ENCODE measurements around the gene CDC42EP3.

The CDC42EP3 gene, protein sequence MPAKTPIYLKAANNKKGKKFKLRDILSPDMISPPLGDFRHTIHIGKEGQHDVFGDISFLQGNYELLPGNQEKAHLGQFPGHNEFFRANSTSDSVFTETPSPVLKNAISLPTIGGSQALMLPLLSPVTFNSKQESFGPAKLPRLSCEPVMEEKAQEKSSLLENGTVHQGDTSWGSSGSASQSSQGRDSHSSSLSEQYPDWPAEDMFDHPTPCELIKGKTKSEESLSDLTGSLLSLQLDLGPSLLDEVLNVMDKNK

DNA sequence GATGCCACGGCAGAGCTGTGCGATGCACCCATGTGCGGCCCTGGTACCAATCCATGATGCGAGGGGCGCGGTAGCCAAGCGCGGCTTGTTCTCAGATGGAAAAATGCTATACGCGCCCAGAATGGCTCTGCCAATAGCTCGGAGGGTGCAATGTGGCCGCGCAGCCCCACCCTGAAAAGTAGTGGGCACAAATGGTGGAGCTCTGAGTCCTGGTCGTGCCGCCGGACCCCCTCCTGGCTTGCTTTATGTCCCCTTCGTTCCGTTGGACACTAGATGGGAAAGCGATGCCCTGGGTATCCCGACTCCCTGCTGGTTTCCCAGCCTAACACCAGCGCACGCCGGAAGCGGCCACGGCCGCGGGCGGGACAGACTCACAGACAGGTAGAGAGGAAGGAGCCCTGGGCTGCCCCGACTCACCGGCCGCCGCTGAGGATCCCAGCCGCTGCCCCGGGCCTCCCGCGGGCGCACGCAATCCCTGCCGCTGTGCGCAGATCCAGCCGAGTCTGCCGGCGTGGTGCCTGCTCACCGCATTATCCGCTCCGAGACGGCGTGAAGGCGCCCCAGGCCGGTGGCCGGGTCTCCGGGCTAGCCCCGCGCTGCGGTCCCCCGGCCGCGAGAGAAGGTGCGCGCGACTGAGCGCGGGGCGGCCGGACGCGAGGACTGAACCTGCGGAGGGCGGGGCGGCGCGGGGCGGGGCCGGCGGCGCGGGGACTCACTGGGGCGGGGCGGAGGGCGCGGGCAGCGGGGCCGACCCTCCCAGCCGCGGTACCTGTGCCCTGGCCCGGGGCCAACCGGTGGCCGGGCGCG lies at the start of gene CDC42EP3:
Gene CDC42EP3, minus strand, starts transcription at position 634 of the 807 bp plus-strand sequence. CDS start 25,055 bp downstream, outside the sequence.
- DNase-seq = peak; percentile 66

DNA sequence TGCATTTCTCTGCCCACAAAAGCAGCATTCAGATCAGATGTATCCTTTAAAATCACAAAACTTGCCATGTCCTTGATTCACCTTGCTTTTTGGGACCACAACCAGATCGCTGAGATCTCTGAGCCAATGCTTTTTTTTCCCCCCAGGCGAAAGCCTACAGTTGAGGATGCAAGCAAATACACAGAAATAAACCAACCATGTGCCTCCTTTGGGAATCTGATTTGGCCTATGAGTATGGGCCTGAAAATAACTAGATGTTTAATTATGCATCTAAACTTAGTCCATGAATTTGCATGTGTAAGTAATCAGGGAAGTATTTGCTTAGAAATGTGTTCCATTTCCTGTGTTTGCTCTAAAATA lies 49.7 kb upstream of the CDC42EP3 start:
- no peak for DNase-seq

DNA sequence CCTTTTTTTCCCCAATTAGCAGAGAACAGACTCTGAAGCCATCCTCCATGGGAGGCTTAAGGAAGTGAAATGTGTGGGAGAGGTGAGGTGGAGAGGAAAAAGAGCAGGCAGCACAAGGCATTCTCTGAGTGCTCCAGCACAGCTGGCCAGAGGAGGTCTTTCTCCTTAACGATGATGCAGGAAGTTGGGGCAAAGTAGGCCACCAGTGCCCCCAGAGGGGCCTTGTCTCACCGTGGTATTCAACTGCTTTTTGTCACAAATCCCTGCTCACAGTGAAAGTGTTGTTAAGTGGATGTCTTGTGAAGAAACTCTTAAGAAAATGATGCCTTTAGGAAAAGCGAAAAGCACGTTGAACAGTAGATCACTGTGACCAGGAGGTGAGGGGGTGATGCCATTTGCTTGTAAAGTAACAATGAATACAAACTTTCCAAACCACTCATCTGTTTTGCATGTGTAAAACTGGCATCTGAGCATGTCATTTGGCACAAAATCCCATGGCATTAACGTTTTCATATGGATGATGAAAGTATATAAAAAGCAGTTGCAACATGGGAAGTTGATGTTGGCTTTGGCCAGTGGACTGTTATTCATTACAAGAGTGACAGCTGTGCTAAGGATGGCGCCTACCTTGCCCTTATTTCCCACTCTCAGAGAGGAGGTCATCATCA lies 49.2 kb upstream of the CDC42EP3 start:
- no peak for DNase-seq

DNA sequence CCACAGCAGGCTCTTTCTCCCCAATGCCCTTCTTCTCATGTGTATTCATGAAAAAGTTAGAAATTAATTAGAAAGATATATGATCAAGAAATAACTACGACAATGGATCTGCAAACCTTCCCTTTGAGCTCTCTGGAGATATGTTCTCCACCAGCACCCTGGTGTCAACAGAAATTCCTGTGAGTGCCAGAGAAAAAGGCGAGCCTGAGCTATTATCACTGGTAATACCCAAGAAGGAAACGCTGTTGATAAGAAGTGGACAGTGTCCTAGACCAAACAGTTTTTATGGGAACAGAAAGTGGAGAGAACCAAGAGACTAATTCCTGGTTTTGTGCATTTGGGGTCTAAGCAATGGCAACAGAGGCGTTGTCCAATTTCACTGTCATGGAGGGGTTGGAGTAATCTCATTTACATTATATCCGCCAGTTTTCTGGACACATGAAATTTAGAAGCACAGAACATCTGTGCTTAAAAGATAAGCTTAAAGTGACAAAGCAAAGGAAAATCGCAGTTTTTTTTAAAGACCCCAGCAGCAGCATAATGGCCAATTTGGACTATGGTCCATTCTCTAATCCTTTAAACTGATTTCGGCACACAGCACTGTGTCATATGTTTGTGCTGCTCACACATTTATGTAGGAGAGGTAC lies 47.2 kb upstream of the CDC42EP3 start:
- DNase-seq = no peak

DNA sequence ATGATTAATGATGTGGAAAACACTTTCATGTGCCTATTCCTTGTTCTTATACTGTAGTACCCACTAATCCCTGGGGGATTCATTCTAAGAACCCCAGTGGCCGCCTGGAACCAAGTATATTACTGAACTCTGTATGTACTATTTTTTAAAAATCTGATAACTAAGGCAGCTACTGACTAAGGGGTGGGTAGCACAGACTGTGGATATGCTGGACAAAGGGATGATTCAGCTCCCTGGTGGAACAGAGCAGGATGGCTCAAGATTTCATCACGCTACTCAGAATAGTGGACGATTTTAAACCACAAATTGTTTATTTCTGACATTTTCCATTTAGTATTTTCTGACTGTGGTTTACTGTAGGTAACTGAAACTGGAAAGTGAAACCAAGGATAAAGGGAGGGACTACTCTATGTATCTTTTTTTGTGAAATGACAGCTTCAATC lies 41.8 kb upstream of the CDC42EP3 start:
- DNase-seq = no peak

DNA sequence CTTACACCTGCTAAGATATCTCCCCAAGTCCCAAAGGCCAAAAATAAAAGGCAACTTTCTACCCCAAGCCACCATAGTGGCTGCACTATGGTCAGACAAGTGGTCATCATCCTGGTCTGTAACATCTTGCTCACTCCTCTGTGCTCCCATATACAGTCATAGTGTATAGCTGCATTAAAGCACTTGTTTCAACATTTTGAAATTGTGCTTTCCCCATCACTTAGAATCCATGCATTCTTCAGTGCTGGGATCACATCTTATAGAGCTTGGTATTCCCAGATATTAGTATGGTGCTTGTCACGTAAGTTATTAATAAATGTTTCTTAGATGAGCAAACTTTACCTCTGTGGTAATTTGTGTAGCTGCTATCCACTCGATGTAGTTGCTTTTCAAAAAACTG lies 40.4 kb upstream of the CDC42EP3 start:
- no peak for DNase-seq

DNA sequence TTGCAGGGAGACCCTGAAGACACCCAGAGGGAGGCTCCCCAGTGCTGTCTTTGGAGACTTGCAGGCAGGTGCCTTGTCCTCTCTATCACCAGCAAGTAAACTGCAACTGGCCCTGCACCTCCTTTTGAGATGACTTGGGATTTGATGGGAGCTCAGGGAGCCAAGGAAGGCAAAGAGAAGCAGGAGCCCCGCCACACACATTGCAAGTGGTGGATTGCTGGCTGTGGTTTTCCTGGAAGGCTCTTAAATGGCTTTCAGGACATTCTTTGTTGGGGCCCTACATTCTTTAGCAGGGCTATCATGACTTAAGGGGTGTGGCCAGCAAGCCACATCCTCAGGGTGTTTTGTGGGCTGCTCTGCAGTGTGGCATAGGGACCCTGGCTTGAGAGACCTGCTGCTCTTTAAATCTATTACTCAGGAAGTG lies 39.9 kb upstream of the CDC42EP3 start:
- no peak for DNase-seq

DNA sequence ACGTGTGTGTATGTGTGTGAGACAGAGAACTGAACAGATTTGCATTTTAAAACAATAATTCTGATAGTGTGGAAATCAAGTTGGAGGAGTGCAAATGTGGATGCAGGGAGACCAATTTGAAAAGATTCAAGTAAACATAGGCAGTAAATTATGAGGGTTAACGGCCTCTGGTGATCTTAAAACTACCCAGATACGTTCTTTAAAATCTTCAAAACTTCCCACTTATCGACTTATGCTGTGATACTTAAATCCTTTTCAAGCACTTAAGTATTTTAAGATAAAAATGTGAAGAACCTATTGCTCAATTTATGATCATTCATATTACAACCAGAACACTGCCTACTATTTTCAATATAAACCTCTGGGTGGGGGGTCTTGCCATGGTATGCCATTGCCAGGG lies 37.7 kb upstream of the CDC42EP3 start:
- no peak for DNase-seq

DNA sequence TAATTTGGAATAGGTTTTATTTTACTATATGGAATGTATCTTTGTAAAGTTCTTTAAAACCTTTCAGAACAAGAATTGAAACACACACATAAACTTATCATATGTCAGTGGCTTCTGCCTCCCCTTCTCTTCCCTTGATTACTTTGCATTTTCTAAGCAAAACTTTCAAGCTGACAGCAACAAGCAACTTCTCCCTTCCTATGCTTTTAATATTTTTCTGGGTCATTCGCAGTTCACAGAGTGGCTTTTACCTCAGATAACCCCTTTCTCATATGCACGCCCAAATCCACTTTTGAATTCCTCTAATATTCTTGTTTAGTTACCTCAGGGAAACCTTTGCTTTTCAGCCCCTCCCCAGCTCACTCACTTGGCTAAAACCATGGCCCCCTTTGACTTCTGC lies 36.7 kb upstream of the CDC42EP3 start:
- no peak for DNase-seq

DNA sequence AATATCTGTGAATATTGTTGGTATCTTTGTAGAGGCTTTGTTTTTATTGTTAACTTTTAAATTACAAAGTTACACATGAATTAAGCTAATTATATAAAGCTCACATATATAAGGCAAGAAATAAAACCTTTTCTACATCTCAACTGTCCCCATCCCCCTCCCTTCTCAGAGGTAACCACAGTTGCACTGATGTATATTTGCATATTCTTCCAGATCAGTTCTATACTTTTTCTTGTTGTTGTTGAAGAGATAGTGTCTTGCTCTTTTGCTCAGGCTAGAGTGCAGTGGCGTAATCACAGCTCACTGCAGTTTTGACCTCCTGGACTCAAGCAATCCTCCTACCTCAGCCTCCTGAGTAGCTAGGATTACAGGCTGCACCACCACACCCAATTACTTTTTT lies 36.0 kb upstream of the CDC42EP3 start:
- no peak for DNase-seq

DNA sequence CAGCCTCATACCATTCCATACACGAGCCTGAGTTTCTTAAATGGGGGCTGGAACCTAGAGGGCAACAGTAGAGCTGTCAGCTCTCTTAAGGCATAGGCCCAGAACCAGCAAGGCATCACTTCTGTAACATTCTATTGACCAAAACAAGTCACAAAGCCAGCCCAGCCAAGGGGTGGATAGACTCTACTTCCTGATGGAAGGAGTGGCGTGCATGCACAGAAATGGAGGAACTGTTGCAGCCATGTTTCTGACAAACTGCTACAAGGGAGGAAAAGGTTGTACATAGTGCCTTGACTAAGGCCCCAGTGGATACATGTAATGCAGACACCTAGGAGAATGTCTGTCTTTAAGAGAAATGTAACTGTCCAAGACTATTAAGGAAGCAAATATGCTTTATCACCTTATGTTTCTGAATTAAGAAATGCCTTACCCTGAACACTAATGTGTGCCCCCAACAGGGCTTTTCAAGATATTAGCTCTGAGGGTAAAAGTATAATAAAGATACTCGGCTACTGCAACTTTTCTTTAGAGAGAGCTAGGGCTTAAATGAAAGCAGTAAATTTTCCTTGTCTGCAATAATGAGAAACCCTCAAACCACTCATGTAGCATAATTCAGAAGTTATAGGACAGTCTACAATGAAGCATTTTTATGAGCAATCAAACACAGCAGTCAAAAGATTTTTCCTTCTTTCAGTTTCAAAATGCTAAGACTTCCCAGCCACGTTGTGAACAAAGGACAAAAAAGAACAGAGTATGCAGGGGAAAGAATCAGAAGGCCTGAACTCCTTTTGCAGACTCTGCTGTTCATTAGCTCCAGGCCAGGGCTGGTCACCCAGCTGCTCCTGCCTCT lies 35.1 kb upstream of the CDC42EP3 start:
- DNase-seq = no peak

DNA sequence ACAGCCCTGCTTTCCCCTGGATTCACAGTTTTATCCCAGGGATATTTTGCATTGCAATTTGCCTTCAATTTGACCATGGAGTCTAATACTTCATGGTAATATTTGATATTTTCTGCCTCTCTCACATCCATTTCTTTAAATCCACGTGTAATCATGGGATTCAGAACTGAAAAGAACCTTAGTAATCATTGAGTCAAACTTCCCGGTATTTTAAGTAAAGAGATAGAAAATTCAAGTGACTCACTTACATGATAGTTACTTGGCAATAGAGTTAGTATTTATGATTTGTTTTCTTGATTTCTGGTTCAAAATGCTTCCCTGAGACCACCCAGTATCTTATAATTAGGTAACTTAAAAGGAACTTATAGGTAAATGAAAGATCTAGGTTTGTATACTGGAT lies 33.7 kb upstream of the CDC42EP3 start:
- no peak for DNase-seq

DNA sequence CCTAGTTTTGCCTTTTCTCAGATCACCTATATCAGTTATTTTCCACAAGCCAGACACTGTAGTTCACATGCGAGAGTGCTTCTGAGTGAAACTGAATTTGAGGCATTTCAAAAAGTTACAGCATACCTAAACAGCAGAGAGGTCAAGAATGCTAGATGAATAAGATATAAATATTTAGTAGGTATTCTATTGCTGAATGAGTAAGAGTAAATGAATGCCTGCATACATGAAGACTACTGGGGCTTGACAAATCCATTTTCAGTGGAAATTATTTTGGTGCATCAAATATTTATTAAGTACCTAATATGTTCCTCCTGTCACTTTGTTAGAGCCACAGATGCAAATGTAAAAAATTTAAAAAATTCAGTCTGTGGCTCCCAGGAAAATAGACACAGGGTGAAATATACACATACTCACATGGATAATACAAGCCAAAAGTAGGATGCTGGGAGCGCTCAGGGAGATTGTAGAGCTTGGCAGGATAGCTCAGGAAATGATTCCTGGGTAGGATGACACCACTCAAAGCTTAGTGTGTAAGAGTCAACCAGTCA lies 27.6 kb upstream of the CDC42EP3 start:
- DNase-seq = no peak

DNA sequence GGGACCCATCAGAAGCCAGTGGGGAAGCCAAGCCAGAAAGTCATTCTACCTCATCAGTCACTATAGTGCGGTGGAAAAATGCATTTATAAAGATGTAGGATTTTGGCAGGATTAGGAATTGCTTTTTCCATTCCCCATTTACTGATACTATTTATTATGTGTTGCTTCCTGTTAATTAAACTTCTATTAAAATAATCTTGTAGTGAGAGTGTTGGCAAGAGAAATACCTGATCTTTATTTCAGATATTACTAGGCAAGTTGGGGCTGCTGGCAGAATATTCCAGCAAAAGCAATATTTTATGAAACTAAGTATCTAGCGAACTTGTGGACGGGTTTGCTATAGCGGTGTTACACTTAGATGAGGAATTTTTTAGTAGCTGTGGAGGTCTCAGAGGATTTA lies 23.9 kb upstream of the CDC42EP3 start:
- no peak for DNase-seq

DNA sequence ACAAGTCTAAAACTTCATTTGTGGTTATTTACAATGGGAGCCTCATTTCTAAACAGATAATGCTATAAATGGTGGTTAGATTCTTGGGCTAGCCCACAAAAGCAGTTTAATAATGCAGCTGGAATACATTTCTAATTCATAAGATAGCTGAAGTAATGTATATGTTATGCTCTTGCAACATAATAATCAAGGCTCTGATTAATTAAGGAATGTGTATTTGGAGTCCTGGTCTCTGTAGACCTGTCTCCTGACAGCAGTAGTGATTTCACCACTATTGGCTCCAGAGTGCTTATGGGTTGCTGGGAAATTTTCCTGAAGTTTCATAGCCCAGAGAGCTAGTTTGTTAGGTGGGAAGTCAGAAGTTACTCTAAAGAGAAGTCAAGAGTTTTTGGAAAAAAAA lies 21.3 kb upstream of the CDC42EP3 start:
- DNase-seq = no peak

DNA sequence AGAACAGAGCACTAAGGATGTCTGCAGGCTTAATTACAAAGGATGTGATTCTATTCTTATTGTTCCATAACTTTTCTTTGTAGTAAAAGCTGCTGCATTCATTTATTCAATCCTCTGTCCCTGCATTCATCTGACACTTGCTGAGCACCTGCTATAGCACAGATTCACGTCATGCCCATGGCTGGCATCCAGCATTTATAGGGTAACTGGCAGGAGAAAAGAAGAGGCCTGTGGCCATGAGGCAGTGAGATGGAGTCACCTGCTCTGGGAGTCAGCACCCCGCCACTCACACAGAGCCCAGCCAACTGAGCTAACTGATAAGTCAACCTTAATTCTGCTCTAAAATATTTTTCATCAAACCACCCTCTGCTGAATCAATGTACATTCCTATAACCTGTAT lies 18.3 kb upstream of the CDC42EP3 start:
- peak; percentile 95 for DNase-seq

DNA sequence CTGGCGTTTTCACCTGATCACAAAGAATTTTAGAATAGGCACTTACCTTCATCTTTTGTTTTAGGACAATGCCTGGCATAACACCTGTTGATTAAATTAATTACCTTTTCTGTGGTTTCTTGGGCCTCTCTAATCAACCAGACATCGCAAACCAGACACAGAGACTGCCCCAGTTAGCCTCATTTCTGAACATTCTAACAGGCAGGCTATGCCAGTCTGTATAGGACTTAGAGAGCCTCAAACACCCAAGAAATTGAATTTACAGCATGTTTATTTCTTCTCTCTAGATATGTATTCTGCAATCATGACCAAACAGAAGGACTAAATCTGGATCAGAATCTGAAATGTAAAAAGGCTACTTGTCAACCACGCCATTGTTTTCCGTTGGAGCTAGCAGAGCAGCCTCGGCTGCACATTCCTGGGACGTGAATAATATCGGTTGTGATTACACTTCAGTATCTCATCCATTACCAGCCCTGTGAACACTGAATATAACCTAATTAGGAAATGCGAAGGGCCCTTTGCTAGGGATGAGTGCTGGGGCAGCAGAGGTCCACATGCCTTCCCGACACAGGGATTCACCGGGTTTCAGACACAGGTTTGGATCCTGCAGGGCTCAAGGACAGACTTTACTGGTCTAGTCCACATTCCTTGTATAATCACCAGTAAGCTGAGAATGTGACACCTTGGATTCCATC lies 17.5 kb upstream of the CDC42EP3 start:
- DNase-seq = no peak

DNA sequence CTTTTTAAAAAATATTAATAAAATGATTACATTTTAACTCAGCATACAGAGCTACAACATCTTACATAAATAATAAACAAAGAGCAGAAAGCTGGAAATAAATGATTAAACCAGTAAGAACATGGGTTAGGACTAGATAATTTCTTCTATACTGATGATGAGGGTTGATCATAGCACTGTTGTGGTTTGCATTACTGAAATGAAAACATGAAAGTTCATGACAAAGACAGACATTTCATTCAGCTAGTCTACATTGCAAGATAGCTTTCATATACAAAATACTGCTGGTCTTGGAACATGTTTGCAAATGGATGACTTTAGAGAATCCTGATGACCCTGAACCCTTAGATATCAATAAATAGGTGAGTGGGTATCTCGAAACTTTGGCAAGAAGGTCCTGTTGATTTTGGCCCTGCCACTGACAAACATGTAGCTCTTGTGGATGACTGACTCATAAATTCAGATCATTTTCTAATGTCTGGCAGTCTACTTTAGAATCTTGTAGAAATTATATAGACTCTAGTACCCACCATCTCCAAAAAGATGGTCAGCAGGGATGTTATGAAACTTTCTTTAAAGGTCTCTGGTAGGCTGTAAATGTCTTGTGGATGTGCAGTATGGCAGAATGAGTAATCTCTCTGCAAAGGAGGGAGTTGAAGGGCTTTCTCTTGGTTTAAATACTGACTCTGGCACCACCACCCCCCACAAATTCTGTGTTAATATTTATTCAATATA lies 15.5 kb upstream of the CDC42EP3 start:
- DNase-seq = no peak

DNA sequence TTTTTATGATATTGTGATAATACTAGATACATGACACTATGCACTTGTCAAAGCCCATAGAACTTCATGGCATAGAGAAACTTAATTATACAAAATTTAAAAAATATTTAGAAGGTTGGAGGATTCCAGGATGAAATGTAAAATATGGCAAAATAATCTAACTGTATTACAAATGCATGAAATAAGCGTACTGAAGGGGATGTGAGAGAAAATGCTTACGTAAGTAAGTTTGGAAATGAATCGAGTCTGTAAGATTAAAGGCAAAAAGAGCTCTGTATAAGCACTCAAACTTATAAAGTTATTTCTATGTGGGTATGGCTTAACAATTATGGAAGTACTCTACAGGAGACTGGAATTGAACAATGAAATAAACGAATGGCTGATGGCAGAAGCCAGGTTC lies 13.4 kb upstream of the CDC42EP3 start:
- no peak for DNase-seq

DNA sequence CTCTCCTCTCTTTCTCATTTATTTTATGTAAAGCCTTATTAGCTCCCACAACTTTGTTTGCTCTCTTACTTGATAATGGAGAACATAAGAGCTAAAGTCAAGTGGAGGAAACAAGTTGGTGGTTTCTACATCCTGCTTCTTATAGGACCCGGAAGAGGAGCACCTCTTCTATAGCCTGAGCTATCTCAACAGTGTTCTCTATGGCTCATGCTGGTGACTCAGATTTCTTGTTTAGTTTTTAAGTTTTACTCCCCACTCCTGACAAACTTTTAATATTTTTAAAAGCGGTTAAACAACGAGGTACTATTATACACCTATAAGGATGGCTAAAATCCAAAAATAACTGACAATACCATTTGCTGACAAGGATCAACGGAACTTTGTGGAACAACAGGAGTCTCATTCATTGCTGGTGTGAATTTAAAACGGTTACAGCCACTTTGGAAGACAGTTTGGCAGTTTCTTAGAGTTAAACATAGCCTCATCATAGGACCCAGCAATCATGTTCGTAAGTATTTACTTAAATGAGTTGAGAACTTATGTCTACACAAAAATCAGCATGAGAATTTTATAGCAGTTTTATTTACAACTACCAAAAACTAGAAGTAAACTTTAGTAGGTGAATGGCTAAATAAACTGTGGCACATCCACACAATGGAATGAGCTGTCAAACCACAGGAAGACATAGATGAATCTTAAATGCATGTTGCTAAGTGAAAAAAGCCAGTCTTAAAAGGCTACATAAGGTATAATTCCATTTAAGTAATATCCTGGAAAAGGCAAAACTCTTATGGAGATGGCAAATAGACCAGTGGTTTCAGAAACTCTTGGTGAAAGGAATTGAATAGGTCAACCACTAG lies 12.7 kb upstream of the CDC42EP3 start:
- DNase-seq = no peak

All from SHP77 treated with DMSO at 0.1 percent for 48 hours (cell line).